Duodenal mucosa (tissue), 2 donors: ENCODE data around the gene NUTF2.
A peak's percentile ranks its signal among the peaks of the same experiment; 100 is the strongest.

Source experiments
- H3K27ac ChIP-seq: one replicate; pipeline ENCODE4 v1.7.0; 2013; ENCODE audit warnings: low read depth, low read length
- H3K27me3 ChIP-seq, 2 donors: one replicate each; pipeline ENCODE4 v1.7.0; 2013; ENCODE audit warnings: low read length in 2 of 2, control low read depth in 1 of 2; ENCODE audit not compliant: insufficient read depth in 2 of 2, control insufficient read depth in 1 of 2
- H3K36me3 ChIP-seq, 2 donors: one replicate each; pipeline ENCODE4 v1.7.0; 2013; ENCODE audit warnings: low read length in 2 of 2, control low read depth in 1 of 2; ENCODE audit not compliant: insufficient read depth in 2 of 2, control insufficient read depth in 1 of 2
- H3K4me1 ChIP-seq, 2 donors: one replicate each; pipeline ENCODE4 v1.7.0; 2013; ENCODE audit warnings: low read length in 2 of 2, control low read depth in 1 of 2; ENCODE audit not compliant: insufficient read depth in 2 of 2, control insufficient read depth in 1 of 2
- H3K4me3 ChIP-seq, 2 donors: one replicate each; pipeline ENCODE4 v1.7.0; 2013; ENCODE audit warnings: low read length in 2 of 2, low read depth in 1 of 2
- H3K9ac ChIP-seq, 2 donors: one replicate each; pipeline ENCODE4 v1.7.0; 2013; ENCODE audit warnings: low read length in 2 of 2, low read depth in 1 of 2
- H3K9me3 ChIP-seq, 2 donors: one replicate each; pipeline ENCODE4 v1.7.0; 2013; ENCODE audit warnings: low read length in 2 of 2, control low read depth in 1 of 2; ENCODE audit not compliant: control insufficient read depth in 1 of 2

The NUTF2 gene

GRCh38 chr16:67892899-67893742 lies 46.4 kb downstream of the NUTF2 start, which contains the start of gene PSKH1:
PSKH1 (plus strand) TSS chr16:67893254; CDS start chr16:67908750, 15,496 bp downstream.
- H3K9me3 ChIP-seq: no peaks in the 10 kb centered on the region
- no peaks in the 10 kb centered on the region for H3K27me3 ChIP-seq
- H3K4me1 ChIP-seq: peaks cover 9 to 17% of the 10 kb centered on the region in 2 donors
- peaks cover 0 to under 1% of the 10 kb centered on the region in 2 donors for H3K36me3 ChIP-seq
- peak within 1 kb of the TSS; percentile 84 to 88 for H3K4me3 ChIP-seq
- peak within 1 kb of the TSS; percentile 95 for H3K27ac ChIP-seq
- peak within 1 kb of the TSS; percentile 97 to 98 for H3K9ac ChIP-seq

- Histone ChIP-seq H3K4me3 (peak overlapping the region; percentile 84 to 88), H3K9ac (peak overlapping the region; percentile 97 to 98), H3K27me3 (no peaks in the 10 kb centered on the region), H3K27ac (peak overlapping the region; percentile 95), H3K36me3 (no peaks in the 10 kb centered on the region), H3K4me1 (peaks cover 9 to 17% of the 10 kb centered on the region in 2 donors), H3K9me3 (no peaks in the 10 kb centered on the region)
Measured at GRCh38 chr16:67893743-67894399, 47.1 kb downstream of the NUTF2 start.

GRCh38 chr16:67897231-67897630 lies 50.5 kb downstream of the NUTF2 start:
- Histone ChIP-seq H3K4me3 (no peak overlapping the region), H3K9me3 (no peaks in the 10 kb centered on the region), H3K36me3 (peaks cover 0 to 3% of the 10 kb centered on the region in 2 donors), H3K27ac (no peak overlapping the region), H3K27me3 (no peaks in the 10 kb centered on the region), H3K9ac (no peak overlapping the region), H3K4me1 (peaks cover 9 to 17% of the 10 kb centered on the region in 2 donors)

GRCh38 chr16:67901734-67902133 lies 55.0 kb downstream of the NUTF2 start:
- no peak overlapping the region for H3K27ac ChIP-seq
- no peak overlapping the region for H3K9ac ChIP-seq
- H3K4me3 ChIP-seq: no peak overlapping the region
- no peaks in the 10 kb centered on the region for H3K27me3 ChIP-seq
- peaks cover 0 to 1% of the 10 kb centered on the region in 2 donors for H3K4me1 ChIP-seq
- no peaks in the 10 kb centered on the region for H3K9me3 ChIP-seq
- H3K36me3 ChIP-seq: peaks cover 0 to 12% of the 10 kb centered on the region in 2 donors

- Histone ChIP-seq H3K9ac (no peak overlapping the region), H3K4me1 (no peaks in the 10 kb centered on the region), H3K27ac (no peak overlapping the region)
Measured at GRCh38 chr16:67902831-67903230, 56.1 kb downstream of the NUTF2 start.

GRCh38 chr16:67907397-67908180 lies 60.9 kb downstream of the NUTF2 start:
- H3K36me3 ChIP-seq: peaks cover 13 to 36% of the 10 kb centered on the region in 2 donors
- no peaks in the 10 kb centered on the region for H3K9me3 ChIP-seq
- H3K27ac ChIP-seq: no peak overlapping the region
- H3K9ac ChIP-seq: no peak overlapping the region
- no peaks in the 10 kb centered on the region for H3K4me1 ChIP-seq
- no peak overlapping the region for H3K4me3 ChIP-seq
- no peaks in the 10 kb centered on the region for H3K27me3 ChIP-seq

More at GRCh38 chr16:67902831-67903230, 56.1 kb downstream of the NUTF2 start:
- Histone ChIP-seq H3K27me3 (no peaks in the 10 kb centered on the region), H3K36me3 (peaks cover 0 to 12% of the 10 kb centered on the region in 2 donors), H3K4me3 (no peak overlapping the region), H3K9me3 (no peaks in the 10 kb centered on the region)

GRCh38 chr16:67909056-67909742 lies 62.5 kb downstream of the NUTF2 start:
- no peak overlapping the region for H3K27ac ChIP-seq
- H3K4me3 ChIP-seq: no peak overlapping the region
- H3K9ac ChIP-seq: no peak overlapping the region
- no peaks in the 10 kb centered on the region for H3K9me3 ChIP-seq
- H3K27me3 ChIP-seq: no peaks in the 10 kb centered on the region
- H3K36me3 ChIP-seq: peaks cover 16 to 27% of the 10 kb centered on the region in 2 donors
- no peaks in the 10 kb centered on the region for H3K4me1 ChIP-seq

GRCh38 chr16:67910158-67910557 lies 63.4 kb downstream of the NUTF2 start:
- H3K9ac ChIP-seq: no peak overlapping the region
- H3K36me3 ChIP-seq: peaks cover 16 to 33% of the 10 kb centered on the region in 2 donors
- H3K4me3 ChIP-seq: no peak overlapping the region

GRCh38 chr16:67914758-67915495 lies 68.2 kb downstream of the NUTF2 start:
- peaks cover 0 to 3% of the 10 kb centered on the region in 2 donors for H3K4me1 ChIP-seq
- no peaks in the 10 kb centered on the region for H3K27me3 ChIP-seq
- H3K9me3 ChIP-seq: no peaks in the 10 kb centered on the region
- no peak overlapping the region for H3K27ac ChIP-seq
- H3K36me3 ChIP-seq: peaks cover 18 to 55% of the 10 kb centered on the region in 2 donors
- H3K9ac ChIP-seq: no peak overlapping the region
- no peak overlapping the region for H3K4me3 ChIP-seq

More at GRCh38 chr16:67910158-67910557, 63.4 kb downstream of the NUTF2 start:
- Histone ChIP-seq H3K4me1 (no peaks in the 10 kb centered on the region), H3K9me3 (no peaks in the 10 kb centered on the region), H3K27ac (no peak overlapping the region), H3K27me3 (no peaks in the 10 kb centered on the region)
